Stimulated activated CD4-positive, alpha-beta T cell treated with anti-CD3 and anti-CD28 coated beads, Interleukin-2, amount 100 ng/mL, for 48 hours (primary cell): Measurements from ENCODE around the gene SLC4A7.
"Not testable (repeated sequence)": the region's sequence is repeated elsewhere in the genome, so short reads cannot be mapped to it uniquely, and the experiment has no call there.

Experiments used
- DNase-seq, 2 donors: peaks; one replicate each; pipeline ENCODE4 v3.0.0-alpha.2; 2020

Gene SLC4A7

DNA sequence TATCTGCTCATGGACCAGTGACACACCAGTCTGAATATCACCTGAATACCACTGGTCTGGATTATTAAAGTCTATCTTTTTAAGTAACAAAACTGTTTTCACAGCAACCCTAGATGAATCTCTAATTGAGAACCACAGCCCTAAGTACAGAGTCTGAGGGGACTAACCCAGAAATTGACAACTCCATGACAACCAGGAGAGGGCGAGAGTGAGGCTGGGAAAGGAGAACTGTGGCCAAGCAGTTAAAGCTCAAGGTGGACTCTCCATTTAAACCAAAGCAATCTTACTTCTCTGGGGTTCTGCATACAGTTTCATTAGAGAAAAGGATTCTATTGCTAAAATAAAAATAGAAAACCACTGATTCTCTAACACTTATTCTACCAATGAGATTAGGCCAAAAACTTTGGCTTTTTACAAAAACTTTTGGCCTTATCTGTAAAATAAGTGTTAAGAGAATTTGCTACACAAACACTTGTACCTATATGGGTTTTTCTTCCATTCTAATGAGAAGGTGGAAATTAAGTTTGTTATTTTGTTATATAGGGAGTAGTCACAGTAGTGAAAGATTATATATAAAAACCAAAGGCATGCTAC lies 126.4 kb downstream of the SLC4A7 start:
- peak; percentile 40 to 52 for DNase-seq

DNA sequence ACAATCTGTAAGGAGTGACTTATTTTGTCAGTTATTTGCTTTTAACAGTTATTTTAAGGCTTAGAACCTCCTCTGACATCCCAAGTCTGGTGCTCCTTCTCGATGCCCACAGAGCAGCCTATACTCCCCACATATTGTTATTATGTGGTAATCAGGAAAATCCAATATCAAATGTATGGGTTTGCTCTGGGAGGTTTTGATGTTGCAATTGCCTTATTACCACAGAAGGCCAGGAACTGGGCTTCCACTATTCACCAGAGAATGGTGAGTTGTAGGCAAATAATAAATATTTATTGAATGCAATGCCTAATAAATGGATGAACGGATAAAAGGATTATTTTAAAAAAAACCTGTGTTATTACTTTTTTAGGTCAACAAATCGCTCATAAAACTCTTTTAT lies 127.2 kb downstream of the SLC4A7 start:
- DNase-seq: no peak

DNA sequence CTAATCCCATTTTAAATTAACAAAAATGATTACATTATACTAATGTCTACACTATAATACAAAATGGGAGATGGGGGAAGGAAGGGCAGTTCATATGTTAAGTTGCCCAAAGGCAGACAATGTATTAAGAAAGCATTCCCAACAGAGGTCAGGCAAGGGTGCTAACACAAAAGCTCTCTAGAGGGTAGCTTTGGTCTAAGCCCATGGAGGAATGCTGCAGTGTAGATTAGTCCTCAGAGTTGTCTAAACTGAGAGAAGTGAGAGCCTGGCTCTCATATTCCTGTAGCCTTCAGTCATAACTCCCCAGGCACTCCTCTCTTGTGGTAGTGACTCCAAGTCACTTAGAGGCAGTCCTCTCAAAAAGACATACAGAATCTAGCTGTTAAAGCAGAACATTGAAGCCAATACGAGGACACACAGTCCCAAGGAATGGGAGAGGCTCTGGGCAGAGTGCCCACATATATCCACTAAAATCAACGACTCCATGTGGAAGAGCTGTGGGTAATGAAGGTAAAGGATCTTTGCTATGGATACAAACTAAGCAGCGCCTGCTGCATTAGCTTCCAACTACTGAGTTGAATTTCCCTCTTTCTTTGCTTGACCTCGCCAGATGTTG lies 129.5 kb downstream of the SLC4A7 start:
- DNase-seq: no peak

DNA sequence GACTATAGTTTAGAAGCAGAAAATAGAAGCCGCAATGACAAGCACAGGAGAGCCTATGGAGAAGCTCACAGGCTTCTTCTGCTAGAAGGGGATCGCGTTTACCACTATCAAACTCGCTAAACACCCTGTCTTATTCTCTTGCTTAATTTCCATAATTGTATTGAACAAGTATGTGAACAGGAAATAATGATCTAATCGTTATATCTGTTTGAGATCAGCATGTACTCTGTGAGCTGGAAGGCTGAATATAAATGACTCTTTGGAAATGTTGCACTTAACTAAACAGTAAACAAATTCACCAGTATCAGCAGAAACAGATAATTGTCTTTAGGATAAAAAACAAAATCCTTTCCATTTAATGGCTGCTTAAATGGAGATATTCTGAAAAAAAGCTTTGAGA lies 130.0 kb downstream of the SLC4A7 start:
- no peak for DNase-seq

DNA sequence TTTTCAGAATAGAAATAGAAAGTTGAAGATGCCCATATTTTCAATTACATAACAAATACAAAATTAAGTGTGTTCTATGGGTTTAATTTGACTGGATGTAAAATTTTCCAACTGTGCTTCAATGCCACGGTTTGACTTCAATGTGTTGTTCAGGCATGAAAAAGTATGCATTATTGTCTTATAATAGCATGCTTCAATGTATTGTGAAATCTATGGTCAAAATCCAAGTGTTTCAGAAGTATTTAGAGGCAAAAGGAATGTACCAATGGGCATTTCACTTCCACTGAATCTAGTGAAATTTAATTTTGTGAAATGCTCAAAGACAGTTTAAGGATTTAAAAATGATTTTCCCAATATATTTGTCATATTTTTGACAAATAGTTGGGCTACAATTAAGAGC lies 131.0 kb downstream of the SLC4A7 start:
- no peak for DNase-seq

DNA sequence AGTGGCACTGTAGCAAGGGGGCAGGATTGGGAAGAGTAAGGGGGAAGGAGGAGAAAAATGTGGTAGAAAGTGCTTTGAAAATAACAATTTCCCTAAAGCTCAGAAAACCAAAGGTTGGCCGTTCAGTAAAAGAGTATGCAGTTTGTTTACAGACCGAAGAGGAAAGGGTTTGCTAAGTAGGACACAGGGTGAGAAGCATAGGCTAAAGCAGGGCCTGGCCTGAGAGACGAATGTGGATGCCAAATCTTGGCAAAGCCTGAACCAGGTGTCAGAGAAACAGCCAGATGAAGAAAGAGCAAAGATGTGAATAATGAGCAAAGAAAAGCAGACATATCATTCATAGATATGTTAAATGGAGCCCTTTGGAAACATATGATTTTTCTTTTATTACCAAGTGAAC lies 132.1 kb downstream of the SLC4A7 start:
- no peak for DNase-seq

DNA sequence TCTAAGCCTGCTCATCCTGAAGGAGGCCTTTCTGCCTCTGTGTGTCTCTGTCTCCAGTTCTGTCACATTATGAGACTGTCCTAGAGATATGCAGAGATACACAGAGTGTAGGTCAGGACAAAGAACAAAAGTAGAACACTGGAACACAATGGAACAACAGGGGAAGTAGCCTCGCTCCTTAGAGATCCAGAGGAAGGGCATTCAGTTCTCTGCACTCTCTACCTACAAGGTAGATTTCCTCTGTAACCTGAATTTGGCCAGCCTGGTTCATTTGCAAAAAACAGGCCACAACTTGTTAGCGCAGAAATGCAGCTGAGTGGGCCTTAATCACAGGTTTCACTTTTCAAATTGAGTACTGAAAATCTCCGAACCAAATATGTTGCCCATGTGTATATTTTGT lies 134.4 kb downstream of the SLC4A7 start:
- no peak for DNase-seq

DNA sequence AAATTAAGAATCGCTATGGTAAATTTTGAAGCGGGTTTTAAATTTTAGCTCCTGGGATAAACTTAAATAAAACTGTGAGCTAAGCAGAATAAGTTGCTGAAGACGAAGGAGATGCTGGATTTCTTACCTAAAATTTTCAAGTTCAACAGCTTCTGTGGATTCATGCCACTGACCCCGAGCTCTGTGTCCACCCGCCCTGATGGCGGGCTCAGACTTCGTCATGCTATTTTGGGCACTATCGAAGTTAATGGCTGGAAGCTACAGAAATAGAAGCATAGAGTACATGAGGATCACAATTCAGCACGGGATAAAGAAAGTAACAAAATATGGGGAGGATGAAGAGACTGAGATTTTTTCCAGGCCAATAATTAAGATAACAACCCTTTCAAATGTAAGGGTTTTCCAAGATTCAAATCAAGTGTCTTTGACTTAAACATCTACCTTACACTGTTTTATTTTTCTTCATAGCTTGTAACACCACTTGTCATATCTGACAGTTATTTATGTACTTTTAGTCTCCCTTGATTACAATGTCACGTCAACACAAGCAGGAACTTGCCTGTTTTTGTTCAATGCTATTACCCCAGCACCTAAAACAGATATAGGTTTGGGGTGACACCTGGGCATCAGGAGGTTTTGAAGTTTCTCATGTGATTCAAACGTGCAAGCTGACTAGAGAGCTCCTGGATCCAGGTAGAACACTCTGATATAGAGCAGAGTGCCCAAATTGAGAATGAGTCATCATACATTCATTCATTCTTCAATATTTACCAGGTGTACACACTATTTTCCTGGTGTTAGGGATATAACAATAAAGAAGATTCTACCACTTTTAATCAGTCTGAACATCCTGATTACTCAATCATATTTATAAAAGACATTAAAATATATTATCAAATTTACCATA lies 138.0 kb downstream of the SLC4A7 start:
- DNase-seq: no peak

DNA sequence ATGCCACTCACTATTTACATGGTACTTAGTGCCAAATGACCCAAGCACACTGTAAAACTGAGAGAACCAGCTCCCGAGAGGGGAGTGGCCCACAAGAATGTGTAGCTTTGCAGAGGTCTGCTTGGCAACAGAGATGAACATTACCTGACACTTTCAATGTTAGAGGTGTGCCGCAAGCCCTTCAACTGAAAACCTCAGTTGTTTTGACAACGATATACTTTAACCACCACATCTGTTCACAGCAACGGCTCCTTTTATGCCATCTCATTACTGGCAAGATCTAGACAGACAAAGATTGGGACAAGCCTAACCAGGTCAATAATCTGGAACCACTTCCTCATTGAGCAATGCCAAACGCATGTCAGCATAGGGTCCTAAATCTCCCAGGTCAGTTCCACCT lies 138.7 kb downstream of the SLC4A7 start:
- DNase-seq: no peak

DNA sequence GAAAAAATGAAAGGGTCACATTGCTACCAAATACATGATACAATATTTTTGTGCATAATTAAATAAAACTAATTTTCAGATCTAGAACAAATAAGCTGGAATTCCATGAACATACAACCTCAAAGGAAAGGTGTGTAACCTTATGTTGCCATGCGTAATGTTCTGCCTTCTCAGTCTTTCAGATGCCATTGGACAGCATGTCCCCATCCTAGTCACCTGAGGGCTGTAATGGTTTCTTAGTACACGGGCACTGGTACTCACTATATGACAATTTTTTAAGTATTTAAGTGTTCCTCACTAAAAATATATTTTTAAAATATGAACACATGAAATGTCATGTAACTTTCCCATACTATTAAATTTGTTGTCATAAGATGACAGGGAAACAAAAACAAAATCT lies 139.1 kb downstream of the SLC4A7 start:
- DNase-seq: no peak

DNA sequence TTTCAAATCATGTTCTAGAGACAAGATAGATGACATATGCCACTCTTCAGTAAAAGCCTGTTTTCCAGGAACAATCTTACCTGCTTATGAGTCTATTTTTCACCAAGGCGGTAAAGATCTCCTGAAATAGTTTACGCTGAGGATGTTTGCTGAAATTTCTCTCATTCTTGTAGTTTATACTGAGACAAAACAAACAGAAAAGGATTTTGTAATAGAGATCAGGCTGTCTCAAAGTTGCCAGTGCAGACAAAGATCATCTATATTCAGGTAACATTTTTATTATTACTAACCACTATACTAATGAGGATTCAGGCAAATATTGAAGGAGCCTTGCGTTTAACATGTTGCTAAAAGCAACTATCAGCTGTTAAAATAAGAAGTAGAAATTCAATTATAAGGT lies 140.0 kb downstream of the SLC4A7 start:
- DNase-seq: no peak

DNA sequence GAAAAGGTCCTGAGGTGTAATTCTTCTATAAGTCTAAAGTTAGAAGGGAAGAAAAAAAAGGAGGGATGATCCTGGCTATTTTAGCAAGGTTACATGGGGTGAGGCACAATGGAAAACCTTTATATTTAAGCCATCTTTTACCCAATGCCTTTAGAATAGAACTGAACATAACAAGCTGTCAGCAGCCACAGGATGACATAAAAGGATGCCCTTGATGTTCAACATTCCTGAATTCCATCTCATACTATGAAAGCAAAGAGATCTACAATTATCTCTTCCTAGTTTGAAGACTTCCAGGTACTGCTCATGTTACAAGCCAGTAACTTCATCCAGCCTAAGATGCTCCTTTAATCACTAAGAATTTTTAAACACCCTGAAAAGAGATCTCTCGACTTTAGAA lies 141.9 kb downstream of the SLC4A7 start:
- no peak for DNase-seq

DNA sequence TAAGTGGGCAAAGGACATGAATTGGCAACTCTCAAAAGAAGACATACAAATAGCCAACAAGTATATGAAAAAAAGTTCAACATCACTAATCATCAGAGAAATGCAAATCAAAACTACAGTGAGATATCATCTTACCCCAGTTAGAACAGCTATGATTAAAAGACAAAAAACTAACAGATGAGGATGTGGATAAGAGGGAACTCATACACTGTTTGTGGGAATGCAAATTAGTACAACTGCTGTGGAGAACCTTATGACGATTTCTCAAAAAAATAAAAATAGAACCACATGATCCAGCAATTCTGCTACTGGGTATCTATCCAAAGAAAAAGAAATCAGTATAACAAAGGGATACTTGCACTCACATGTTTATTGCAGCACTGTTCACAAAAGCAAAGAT lies 143.7 kb downstream of the SLC4A7 start:
- DNase-seq: no peak

DNA sequence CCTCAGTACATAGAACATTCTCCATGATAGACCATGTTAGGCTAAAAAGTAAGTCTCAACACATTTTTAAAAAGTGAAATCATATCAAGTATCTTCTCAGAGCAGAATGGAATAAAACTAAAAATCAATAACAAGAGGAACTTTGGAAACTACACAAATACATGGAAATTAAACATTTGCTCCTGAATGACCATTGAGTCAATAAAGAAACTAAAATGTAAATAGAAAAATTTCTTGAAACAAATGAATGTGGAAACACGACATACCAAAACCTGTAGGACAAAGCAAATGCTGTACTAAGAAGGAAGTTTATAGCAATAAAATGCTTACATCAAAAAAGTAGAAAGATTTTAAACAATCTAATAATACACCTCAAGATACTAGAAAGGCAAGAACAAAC lies 148.6 kb downstream of the SLC4A7 start:
- no peak for DNase-seq

DNA sequence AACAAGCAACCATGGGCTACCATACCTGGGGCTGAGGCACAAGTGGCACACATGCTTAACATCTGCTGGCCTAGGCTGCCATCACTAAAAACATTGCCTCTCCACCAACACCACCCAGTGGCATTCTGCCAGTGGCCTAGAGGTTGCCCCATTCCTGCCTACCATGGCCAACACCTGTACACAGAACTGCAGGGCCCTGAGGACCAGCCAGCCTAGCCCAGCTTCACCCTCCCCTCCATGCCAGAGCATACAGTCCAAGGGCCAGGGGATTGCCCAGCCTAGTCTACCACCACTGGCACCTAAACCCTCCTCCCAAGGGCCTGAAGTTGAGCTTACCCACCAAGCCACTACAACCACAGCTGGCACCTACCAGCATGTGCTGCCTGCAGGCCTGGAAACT lies 150.3 kb downstream of the SLC4A7 start:
- no peak for DNase-seq

DNA sequence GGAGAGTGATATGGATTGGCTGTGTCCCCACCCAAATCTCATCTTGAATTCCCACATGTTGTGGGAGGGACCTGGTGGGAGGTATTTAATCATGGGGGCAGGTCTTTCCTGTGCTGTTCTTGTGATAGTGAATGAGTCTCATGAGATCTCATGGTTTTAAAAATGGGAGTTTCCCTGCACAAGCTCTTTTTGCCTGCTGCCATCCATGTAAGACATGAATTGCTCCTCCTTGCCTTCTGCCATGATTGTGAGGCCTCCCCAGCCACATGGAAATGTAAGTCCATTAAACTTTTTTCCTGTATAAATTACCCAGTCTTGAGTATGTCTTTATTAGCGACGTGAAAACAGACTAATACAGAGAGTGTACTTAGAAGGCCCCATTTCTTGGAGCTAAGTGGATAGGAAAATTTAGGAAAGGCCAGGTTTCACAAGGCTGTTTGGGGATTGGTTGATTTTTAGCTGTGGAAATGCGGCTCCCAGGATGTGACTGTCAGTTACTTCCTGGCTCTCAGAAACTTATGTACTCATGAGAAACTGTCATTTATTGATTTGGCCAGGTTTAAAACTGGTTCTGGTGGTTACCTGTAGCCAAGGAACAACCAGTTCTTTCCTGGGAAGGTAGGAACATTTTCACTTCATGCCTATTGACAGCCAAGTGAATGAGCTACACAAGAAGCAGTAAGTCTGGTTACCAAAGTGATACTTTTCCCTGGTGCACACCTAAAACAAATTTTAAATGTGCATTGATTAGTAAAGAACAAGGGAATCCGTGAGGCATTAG lies 155.0 kb downstream of the SLC4A7 start:
- not testable (repeated sequence) for DNase-seq

DNA sequence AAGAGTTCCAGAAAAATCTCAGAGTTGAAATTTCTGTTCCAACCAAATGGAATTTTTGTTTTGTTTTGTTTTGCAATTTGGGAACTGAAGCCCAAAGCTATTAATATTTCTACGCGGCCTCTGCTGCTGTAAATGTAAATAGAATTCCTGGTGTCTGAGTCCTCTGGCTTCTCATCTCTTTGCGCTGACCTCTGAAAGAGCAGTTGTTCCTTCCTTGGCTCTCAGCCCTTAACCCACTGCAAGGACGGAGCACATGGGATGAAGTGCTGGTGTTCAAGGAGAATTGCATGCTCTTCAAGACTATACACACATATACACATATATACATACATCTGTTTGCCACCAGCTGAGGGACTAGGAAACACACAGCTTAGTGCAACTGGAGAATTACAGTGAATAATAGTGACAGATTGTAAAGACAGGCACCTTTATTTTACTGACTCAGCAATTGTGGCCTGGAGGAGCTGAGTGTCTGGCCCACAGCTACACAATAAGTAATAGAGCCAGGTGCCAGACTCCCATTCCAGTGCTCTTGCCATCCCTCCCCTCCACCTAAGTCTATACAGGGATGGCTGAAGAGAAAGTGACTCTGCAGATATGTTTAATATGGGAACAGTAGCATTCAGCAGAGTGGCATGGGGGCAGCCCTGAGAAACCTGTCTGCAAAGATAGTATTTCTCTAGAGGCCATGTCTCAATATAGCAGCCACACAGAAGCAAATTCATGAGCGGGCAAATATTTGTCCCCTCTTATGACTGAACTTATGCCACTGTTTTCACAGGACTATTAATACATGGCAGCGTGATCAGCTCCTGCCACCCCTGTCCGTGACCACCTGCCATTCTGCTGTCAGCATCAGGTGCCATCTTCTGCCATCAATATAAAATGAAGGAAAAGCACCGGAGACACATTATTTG lies 157.3 kb downstream of the SLC4A7 start:
- no peak for DNase-seq

DNA sequence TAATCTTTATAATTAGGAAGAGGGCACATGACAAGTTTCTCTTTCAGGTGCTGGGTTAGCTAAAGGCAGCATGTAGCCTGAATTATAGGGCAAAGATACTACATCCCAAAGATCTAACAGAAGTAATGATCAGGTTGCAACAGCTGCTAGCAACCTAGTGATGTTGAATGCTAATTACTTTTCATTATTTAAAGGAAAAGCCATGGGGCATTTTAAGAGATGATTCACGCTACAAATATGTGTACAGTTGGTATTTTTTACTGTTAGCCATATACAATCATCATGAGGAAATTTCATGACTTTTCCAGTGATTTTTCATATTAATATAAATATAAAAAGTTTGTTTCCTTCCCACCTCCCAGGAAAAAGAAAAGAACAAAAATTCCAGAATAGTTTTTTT lies 158.0 kb downstream of the SLC4A7 start:
- no peak for DNase-seq

DNA sequence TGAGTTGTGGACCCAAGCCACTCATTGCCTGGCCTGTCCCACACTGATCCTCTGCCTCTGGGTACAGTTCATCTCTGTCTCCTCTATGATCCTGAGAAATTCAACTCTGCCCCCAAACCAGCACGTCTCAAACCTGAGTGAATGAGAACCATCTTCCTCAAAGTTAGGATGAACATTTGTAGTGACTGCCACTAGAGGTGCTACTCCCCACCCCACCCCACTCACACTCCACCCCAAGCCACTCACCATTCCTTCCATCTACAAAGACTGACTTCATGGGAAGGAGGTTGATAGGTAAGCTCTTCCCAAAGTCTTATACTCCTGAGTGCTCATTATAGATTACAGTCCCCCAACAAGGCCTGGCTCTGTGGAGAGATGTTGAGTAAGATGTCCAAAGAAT lies 158.8 kb downstream of the SLC4A7 start:
- no peak for DNase-seq

DNA sequence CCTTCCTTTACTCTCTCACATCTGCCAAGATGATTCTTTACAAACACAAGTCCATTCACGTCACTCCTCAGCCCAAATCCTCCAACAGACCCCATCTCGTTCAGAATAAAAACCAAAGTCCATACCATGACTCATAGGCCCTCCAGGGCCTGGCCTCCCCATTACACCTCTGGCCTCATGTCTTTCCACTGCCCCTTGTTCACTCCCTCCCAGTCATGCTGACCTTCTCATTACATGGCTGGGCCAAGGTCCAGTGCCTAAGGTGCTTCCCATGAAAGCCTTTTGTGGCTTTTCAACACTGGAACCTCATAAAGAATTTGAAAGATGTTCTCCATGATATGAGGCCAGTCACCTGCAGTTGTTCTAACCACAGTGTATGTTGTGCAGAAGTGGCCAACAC lies 159.5 kb downstream of the SLC4A7 start:
- DNase-seq: no peak

DNA sequence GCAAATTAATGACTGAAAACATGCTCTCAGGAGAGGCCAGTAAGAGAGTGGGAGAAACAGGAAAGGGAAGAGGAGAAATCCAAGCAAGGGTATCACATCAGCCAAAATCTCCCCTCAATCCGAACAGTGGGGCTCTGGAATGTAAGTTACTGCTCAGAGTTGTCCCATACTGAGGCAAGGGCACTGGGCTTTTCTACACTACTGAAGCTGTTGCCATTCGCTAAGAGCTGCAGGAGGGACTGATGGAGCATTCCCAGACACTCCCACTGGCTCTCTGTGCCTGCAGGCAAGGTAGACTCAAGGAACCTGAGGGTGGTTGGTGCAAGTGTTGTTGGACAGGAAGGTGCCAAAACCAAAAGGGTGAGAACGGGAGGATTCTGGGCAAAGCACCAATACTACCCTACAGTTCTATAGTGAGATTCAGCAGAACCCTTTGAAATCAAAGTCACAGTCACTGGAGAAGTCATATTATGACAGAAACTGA lies 161.1 kb downstream of the SLC4A7 start:
- DNase-seq: no peak
